Epidermal melanocyte (primary cell): ENCODE results near the gene SMOC2.
"Not testable (repeated sequence)": the region's sequence is repeated elsewhere in the genome, so short reads cannot be mapped to it uniquely, and the experiment has no call there.

Experiments
- DNase-seq: peaks from one replicate; pipeline ENCODE4 v3.0.0; 2011; ENCODE audit warnings: low spot score; ENCODE audit not compliant: insufficient read length

Gene SMOC2

GRCh38 chr6:168676552-168677322 is 235.8 kb downstream of the SMOC2 start:
- DNase-seq, result no peak

- not testable (repeated sequence) for DNase-seq
These were observed 236.4 kb downstream of the SMOC2 start for GRCh38 chr6:168677323-168677781.

GRCh38 chr6:168678077-168678476 is 237.1 kb downstream of the SMOC2 start:
- no peak for DNase-seq

DNA sequence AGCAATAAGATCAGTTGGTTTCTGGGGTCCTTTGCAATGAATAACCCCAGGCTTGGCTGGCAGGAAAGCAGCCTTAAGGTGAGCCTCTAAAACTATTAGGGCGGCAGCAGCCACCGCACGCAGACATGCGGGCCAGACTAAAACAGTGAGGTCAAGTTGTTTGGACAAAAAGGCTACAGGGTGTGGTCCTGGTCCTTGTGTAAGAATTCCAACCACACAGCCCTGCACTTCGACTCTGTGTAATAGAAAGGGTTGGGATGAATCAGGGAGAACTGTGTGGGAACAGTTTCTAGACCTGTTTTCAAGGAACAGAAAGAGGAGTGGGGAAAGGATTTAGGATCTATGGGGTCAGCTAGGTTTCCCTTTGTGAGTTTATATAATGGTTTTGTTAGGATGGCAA is 237.6 kb downstream of the SMOC2 start:
- no peak for DNase-seq

GRCh38 chr6:168681748-168682147 is 240.8 kb downstream of the SMOC2 start:
- no peak for DNase-seq

DNA sequence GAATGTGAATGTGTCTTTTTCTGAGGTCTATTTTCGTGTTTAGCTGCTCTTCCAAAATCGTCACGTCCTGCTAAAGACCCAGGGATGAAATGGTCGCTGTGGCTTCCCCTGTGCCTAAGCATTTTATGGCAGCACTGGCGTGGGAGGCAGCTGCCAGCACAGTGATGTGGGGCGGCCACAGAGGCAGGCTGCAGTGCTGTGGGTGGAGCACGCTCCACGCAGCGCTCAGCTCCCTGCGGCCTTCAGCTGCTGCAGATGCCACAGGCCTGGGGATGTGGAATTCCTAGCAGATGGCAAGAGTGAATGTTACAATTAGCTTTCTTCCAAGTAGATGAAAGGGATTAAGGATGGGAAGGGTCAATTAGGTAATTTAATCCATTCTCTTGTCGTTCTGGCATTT is 242.6 kb downstream of the SMOC2 start:
- DNase-seq, result no peak

GRCh38 chr6:168684471-168684870 is 243.5 kb downstream of the SMOC2 start:
- DNase-seq, result no peak

- DNase-seq, result no peak
These were observed 243.9 kb downstream of the SMOC2 start for GRCh38 chr6:168684906-168685305.

DNA sequence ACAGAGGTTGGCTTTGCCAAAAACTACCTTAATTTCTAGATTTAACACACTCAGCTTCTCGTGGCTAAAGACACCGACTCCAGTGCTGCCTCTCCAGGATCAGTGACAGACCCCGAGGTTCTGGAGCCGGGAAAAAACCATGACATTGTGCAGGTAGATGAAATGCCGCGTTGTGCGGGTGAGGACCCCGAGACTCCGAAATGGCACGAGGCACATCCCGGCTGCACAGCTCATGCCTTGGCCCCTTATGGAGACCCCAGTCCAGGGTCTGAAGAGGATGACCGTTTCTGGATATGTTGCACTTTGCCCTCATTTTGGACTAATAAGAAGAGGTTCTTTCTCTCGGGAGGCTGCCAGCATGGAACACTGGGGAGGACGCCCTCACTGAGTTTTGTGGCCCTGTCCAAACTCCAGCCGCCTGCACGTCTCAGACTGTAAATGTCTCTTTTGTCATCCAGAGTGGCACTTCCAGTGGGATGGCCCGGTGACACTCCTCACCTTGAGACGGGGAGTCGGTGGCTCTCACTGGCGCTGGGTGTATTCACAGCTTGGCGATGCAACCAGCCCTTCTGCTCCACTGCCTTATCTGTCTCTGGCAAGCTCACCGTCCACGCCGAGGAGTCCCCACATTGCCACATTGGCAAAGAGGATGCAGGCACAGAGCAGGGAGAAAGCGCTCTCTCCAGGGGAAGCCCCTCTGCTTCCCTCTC is 245.2 kb downstream of the SMOC2 start:
- no peak for DNase-seq

DNA sequence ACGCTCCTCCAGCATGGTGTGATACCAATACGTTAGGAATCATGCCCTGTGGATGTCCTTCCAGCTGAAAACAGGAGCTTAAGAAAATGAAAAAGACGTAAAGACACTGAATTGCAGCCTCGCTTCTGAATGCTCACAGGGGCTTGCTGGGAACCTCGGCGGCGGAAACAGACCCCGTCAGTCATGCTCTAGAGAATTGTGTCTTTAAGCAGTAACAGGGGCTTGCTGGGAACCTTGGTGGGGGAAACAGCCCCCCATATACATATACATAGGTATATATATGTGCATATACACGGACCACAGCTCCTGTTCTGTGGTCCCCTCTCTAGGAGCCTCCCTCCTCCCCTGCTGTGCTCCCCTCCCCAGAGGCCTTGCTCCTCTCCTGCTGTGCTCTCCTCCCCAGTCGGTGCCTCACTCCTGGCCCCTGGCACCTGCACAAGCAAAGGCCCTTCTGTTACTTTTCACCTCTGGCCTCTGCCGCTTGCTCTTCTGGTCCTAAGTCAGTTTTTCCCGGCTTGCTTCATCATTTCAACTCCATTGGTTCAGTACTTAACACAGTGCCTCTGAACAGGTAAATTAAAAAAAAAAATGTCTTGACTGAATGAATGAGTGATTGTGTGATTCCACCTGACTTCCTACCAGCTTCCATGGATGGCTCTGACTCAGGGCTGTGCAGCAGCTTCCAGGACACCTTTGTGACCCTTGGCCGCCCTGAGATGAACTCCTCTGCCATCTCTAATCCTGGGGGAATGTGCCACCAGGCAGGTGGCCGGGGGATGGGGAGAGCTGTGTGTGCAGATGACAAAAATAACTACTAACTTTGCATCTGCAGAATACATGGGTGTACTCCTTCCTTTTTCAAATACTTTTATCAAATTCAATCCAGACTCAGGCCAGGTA is 246.1 kb downstream of the SMOC2 start:
- no peak for DNase-seq

DNA sequence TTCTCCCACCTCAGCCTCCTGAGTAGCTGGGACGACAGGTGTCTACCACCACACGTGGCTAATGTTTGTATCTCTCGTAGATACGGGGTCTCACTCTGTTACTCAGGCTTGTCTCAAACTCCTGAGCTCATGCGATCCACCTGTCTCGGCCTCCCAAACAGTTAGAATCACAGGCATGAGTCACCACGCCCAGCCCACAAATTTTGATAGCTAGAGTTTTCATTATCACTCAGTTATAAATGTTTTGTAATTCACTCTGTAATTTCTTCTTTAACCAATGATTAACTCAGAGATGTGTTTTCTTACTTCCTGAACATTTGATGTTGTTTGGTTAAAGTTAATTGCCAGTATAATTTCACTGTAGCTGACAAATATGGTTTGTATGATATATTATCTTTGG is 249.3 kb downstream of the SMOC2 start:
- DNase-seq, result no peak

DNA sequence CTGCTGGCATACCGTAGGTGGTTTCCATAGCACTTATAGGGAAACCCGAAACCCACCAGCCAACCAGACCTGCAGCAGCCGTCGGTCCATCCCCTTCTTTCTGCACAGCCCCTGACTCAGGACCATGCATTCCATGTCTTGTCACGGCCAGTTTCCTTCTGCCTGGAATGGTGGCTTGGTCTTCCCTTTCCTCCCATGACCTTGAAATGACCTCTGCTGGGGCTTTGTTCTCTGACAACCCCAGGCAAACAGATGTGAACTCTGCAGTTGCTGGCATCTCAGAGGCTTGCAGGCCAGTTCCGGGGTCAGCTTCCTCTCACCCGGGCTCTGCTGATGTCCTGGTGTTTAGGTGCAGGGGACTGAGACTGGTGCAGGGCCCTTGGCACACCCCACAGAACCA is 250.8 kb downstream of the SMOC2 start:
- no peak for DNase-seq

DNA sequence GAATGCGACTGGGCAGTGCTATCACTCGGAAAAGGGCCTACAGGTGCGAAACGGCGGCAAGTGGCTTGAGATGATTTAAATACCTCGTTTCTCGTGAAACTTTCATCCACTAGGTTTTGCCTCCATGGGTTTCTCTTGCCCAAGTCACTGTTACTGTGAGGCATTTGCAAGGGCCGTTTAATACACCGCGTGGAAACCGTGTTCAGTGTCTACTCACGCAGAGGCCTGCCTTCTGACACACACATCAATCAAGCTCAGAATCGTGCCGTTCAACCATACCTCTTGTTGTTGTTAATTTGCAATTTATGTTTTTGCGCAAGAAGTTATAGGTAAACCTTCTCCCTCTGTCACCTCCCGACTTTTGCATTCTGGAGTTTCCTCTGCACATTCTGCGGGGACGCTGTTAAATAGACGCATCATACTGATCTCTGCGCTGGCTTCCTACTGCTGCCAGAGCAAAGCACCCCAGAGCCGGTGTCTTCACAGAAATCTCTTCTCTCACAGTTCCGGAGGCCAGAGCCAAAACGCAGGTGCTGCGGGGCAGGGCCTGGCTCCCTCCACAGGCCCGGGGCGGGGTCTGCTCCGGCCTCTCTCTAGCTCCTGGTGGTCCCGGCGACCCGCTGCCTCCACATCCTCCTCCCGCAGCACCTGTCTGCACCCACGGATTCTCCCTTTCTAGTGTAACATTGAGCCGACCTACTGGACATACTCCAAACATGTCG is 251.4 kb downstream of the SMOC2 start:
- no peak for DNase-seq

- DNase-seq, result not testable (repeated sequence)
These were observed 251.9 kb downstream of the SMOC2 start for GRCh38 chr6:168692915-168693257.

- not testable (repeated sequence) for DNase-seq
These were observed 253.8 kb downstream of the SMOC2 start for GRCh38 chr6:168694797-168695196.

GRCh38 chr6:168695701-168696100 is 254.7 kb downstream of the SMOC2 start:
- no peak for DNase-seq

DNA sequence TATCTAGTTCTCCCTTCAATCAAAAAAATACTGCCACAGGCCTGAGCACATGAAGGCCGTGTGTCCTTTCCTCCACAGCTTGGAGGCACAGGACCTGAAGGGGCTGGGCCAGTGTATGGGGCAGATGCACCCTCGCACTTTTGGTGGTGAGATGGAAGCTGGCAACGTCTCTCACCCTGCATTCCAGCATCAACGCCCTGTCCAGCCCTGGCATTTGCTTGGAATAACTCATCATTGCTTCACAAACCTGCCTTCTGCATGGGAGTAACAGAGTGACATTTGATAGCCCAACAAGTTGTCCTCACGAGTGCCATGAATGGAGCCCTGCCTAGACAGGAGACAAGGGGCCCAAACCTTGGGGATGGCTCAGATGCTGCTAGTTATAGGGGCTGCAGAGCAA is 257.9 kb downstream of the SMOC2 start:
- DNase-seq, result no peak

DNA sequence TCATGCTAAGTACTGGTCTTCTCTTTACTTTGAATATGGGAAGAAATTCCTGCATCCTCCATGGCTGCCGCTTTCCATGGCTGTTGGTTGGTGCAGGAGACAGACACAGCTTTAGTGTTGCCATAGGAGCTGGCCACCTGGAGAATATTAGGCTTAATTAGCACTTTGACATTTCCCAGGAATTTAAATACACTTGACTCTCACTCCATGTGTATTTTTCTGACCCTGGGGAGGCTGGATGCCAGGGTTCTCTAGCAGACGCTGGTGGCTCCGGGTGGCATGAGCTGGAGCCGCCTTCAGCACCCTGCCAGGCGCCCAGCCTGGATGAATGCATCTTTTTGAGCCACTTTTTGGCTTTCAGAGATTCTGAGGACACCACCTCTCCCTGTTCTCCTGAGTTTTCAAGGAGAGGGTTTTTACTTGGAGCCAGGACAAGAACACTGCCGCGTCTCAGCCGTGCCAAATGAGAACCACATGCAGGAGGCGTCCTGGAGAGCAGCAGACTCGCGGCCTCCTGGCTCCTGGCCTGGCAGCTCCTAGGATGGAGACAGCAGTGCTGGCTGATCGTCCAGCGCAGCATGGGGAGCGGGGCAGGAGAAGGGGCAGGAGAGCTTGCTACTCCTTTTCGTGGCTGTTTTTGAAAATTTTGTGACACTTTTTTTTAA is 258.8 kb downstream of the SMOC2 start:
- DNase-seq, result no peak

DNA sequence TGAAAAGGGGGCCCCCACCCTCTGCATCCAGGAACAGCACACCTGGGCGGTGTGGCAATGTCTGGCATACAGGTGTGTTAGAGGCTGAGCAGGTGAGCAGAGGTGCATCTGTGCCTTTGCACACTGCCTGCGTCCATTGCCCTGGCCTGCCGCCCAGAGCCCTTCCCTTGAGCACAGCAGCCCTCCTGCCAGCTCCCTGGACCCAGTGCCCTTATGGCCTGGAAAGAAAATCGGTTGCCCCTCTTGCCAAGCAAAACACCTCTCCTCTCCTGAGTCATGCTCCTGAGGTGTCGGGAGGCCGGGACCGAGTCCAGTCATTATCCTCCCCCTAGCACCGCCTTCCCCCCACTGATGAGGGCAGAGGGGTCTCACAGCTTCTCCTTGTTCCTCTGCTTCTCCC is 259.9 kb downstream of the SMOC2 start:
- DNase-seq, result no peak

DNA sequence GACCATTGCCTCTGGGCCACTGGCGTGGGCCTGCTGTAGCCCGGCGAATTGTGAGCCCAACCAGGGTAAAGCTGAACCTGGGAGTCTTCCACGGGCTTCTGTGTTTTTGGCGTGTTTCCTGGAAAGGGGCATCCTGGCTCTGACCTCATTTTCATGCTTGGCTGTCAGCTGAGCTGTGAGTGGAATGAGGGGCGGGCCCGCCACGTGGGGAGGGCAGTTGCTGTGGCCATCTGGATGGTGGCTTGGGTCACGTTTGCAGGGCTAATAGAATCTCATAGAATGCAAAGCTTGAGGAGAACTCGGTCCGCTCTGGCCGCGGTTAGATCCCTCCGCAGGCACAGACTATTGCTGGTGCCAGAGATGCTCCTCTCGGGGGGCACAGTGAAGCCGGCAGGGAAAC is 263.0 kb downstream of the SMOC2 start:
- DNase-seq, result no peak

- DNase-seq, result no peak
These were observed 263.7 kb downstream of the SMOC2 start for GRCh38 chr6:168704678-168705077.
